Measurements from ENCODE around the gene HEPH. TPM values are rescaled to one million over a fixed set of nuclear protein-coding genes. Genes with fewer than 3 reads are reported as not detected.

Gene HEPH, protein sequence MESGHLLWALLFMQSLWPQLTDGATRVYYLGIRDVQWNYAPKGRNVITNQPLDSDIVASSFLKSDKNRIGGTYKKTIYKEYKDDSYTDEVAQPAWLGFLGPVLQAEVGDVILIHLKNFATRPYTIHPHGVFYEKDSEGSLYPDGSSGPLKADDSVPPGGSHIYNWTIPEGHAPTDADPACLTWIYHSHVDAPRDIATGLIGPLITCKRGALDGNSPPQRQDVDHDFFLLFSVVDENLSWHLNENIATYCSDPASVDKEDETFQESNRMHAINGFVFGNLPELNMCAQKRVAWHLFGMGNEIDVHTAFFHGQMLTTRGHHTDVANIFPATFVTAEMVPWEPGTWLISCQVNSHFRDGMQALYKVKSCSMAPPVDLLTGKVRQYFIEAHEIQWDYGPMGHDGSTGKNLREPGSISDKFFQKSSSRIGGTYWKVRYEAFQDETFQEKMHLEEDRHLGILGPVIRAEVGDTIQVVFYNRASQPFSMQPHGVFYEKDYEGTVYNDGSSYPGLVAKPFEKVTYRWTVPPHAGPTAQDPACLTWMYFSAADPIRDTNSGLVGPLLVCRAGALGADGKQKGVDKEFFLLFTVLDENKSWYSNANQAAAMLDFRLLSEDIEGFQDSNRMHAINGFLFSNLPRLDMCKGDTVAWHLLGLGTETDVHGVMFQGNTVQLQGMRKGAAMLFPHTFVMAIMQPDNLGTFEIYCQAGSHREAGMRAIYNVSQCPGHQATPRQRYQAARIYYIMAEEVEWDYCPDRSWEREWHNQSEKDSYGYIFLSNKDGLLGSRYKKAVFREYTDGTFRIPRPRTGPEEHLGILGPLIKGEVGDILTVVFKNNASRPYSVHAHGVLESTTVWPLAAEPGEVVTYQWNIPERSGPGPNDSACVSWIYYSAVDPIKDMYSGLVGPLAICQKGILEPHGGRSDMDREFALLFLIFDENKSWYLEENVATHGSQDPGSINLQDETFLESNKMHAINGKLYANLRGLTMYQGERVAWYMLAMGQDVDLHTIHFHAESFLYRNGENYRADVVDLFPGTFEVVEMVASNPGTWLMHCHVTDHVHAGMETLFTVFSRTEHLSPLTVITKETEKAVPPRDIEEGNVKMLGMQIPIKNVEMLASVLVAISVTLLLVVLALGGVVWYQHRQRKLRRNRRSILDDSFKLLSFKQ
- total RNA-seq = 4.7 TPM

DNA sequence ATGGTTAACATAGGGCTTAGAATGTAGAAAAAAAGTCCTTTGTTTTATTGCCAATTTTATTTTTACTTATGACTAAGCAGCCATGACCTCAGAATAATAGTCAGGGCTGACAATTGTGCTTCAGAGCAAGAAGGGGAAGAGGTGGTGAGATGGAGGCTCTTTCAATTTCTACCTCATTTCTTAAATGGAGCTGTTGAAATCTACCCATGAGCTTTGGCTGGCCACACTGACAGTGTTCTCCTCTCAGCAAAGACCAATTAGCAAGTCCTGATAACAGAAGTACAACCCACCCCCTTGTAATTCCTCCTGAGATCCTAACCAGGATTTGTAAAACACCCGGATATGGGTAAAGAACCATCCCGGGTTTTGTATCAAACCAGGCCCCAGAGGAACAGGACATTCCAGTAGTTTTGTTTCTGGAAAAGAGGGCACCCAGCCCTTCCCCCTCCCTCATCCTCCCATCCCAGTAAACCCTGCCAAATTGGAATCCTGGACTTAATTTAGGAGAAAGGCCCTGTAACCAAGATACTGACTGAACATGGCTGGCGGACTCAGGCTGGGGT, at the start of gene HEPH:
Gene HEPH, plus strand, starts transcription at position 399 of the 563 bp plus-strand sequence. CDS start 6,324 bp downstream, outside the sequence.

Other genes with a start within 250 kb of the HEPH start
- gene VSIG4, start 124.2 kb upstream of the HEPH start, total RNA-seq = 14.7 TPM

Data from parietal lobe (tissue), 1 donor.